ENCODE data around the gene GRB10.
"Not testable (repeated sequence)": the region's sequence is repeated elsewhere in the genome, so short reads cannot be mapped to it uniquely, and the experiment has no call there.

DNA sequence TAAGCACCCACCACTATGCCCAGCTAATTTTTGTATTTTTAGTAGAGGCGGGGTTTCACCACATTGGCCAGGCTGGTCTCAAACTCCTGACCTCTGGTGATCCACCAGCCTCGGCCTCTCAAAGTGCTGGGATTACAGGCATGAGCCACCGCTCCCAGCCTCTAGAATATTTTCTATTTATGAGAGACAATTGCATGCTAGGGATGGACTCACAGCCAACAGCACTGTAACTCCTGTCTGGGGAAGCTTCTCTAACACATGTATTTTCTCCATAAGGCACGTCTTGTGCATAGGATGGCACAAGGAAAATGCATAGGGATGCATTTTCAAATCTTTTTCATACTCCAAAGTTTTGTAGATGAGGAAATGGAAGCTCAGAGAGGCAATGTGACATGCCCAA is 237.1 kb downstream of the GRB10 start:
- TF ChIP-seq EZH2 (IDR thresholded peaks at IDR 0.05; ENCODE audit: borderline replicate concordance, low read depth, low read length, severe bottlenecking); POLR2AphosphoS5 (IDR thresholded peaks at IDR 0.05; ENCODE audit: insufficient read depth, low read depth, low read length): not testable (repeated sequence)
- TF ChIP-seq, protein P1, sequence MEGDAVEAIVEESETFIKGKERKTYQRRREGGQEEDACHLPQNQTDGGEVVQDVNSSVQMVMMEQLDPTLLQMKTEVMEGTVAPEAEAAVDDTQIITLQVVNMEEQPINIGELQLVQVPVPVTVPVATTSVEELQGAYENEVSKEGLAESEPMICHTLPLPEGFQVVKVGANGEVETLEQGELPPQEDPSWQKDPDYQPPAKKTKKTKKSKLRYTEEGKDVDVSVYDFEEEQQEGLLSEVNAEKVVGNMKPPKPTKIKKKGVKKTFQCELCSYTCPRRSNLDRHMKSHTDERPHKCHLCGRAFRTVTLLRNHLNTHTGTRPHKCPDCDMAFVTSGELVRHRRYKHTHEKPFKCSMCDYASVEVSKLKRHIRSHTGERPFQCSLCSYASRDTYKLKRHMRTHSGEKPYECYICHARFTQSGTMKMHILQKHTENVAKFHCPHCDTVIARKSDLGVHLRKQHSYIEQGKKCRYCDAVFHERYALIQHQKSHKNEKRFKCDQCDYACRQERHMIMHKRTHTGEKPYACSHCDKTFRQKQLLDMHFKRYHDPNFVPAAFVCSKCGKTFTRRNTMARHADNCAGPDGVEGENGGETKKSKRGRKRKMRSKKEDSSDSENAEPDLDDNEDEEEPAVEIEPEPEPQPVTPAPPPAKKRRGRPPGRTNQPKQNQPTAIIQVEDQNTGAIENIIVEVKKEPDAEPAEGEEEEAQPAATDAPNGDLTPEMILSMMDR (IDR thresholded peaks at IDR 0.05; ENCODE audit: extremely low read depth in 1 of 2, insufficient read depth in 1 of 2, low read depth in 1 of 2, low read length in 2 of 2), result not testable (repeated sequence)

All from endothelial cell of umbilical vein (primary cell).